Measurements from ENCODE around the gene CAMSAP3. TPM values are rescaled to one million over a fixed set of nuclear protein-coding genes. Genes with fewer than 3 reads are reported as not detected.

Gene CAMSAP3
- polyA plus RNA-seq, 2 of the 4 experiments (the other 2 are of a cell fraction): 1.3 to 3.6 TPM

GRCh38 chr19:7562646-7563393 is 32.8 kb upstream of the CAMSAP3 start:
- FAIRE-seq (no peak), ATAC-seq (no peak), DNase-seq (ENCODE audit: low read depth in 1 of 2, low spot score in 1 of 2) (no peak)
- ChIA-PET POLR2A (no interaction called here), CTCF (interaction anchor here (0.6 to 1.5 kb wide), 5 partner anchors 219 to 682 kb away, joined by 3 to 5 read pairs (median 3); no protein-coding TSS in a partner anchor)
- TF ChIP-seq TFCP2L1 (CRISPR knock-in tag; IDR thresholded peaks at IDR 0.05) (no peak), CBX8 (IDR thresholded peaks at IDR 0.05) (no peak), HMGXB4 (CRISPR knock-in tag; IDR thresholded peaks at IDR 0.05; ENCODE audit: borderline replicate concordance) (no peak), FOSL2 (IDR thresholded peaks at IDR 0.05) (no peak), FOSL2 (CRISPR knock-in tag; IDR thresholded peaks at IDR 0.05) (no peak), RAD21 (conservative IDR thresholded peaks at IDR 0.05 in 1 of 2, IDR thresholded peaks at IDR 0.05 in 1 of 2) (no peak), REST (IDR thresholded peaks at IDR 0.05) (peak; percentile 96), EHMT2 (IDR thresholded peaks at IDR 0.05; ENCODE audit: low read depth) (peak; percentile 86; the same call in 1 of the 2 replicates)
- Histone ChIP-seq H3K9me3 (no peaks in the 10 kb centered on the region), H3K4me1 (no peaks in the 10 kb centered on the region), H3K4me2 (no peak overlapping the region), H3K27ac (no peak overlapping the region), H3K4me3 (no peak overlapping the region)
- 69% methylated on average over 13 of the region's 16 CpGs for WGBS (ENCODE audit: missing lambda C conversion rate)

- ATAC-seq: no peak
- POLR2A ChIA-PET: interaction anchor here (1.1 kb wide), 1 partner anchor 65 kb away, joined by 3 read pairs; the partner anchor contains the start of genes PET100 and XAB2
- Histone ChIP-seq H3K27ac (no peak overlapping the region), H3K4me2 (no peak overlapping the region), H3K9me3 (no peaks in the 10 kb centered on the region), H3K4me1 (no peaks in the 10 kb centered on the region), H3K4me3 (no peak overlapping the region)
- CTCF ChIA-PET: interaction anchor here (1.1 to 5.3 kb wide), 2 partner anchors 116 to 235 kb away, joined by 3 to 45 read pairs; partner anchors contain the start of gene TRAPPC5
- no peak for TF ChIP-seq NPAS2 (CRISPR knock-in tag; IDR thresholded peaks at IDR 0.05; ENCODE audit: borderline replicate concordance)
- no peak for TF ChIP-seq POLR2AphosphoS2 (conservative IDR thresholded peaks at IDR 0.05; ENCODE audit: low read length)
- no peak for TF ChIP-seq EHMT2 (IDR thresholded peaks at IDR 0.05; ENCODE audit: low read depth)
- TF ChIP-seq KDM5A (IDR thresholded peaks at IDR 0.05): no peak
- no peak for TF ChIP-seq MYC (IDR thresholded peaks at IDR 0.05; ENCODE audit: borderline replicate concordance, low read length)
- TF ChIP-seq MAFK (IDR thresholded peaks at IDR 0.05; ENCODE audit: partially characterized antibody): no peak
- TF ChIP-seq USF2 (IDR thresholded peaks at IDR 0.05): no peak
- TF ChIP-seq CEBPB (IDR thresholded peaks at IDR 0.05): no peak
- TF ChIP-seq RAD21 (conservative IDR thresholded peaks at IDR 0.05 in 1 of 2, IDR thresholded peaks at IDR 0.05 in 1 of 2): no peak
- FAIRE-seq: no peak
- WGBS (ENCODE audit: missing lambda C conversion rate): 63% methylated on average over 4 of the region's 4 CpGs
- no peak for DNase-seq (ENCODE audit: low read depth in 1 of 2, low spot score in 1 of 2)
These were observed 30.8 kb upstream of the CAMSAP3 start for GRCh38 chr19:7564866-7565265.
